HUDEP-2 (cell line): ENCODE data around the gene MEGF9.
A peak's percentile ranks its signal among the peaks of the same experiment; 100 is the strongest.

ENCODE experiments used
- DNase-seq, 76 experiments: peaks; one replicate each; lab custom pipeline; 2025; ENCODE audit not compliant: unreplicated experiment in 76 of 76; lab: John Stamatoyannopoulos, UW

MEGF9 gene

DNA sequence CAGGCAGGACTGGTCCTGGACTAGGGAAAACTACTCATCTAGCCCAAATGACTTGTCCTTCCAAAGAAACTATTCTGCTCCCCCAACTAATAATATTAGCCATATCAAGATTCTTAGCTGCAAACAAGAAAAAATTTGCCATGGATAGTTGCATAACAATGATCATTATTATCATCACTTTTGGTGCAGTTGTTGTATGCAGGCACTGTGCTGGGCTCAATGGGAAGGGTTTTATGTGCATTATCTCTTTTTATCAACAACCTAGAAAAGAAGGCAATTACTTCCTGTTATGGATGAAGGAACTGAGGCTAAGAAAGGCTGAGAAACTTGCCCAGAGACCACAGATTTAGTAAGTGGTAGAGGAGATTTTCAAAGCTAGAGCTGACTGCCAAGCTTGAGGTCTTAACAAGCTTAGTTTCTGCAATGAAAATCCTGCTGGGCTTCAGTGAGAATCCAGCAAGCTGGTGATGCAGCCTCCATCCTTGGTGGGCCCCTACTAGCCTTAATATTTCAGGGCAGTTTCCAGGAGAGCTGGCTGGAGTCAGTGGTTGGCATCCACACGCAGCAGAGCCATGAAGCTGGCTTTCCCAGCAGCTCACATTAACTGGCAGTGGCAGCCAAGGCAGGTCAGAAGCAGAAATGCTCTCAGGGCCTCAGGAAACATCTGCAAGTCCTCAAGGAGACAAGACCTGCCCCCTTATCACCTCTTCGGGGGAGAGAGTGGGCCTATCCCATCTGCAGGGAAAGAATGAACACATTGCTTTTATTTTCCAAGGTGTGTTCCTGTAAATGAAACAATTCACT, 20.5 kb upstream of the MEGF9 start:
- no peak for DNase-seq

DNA sequence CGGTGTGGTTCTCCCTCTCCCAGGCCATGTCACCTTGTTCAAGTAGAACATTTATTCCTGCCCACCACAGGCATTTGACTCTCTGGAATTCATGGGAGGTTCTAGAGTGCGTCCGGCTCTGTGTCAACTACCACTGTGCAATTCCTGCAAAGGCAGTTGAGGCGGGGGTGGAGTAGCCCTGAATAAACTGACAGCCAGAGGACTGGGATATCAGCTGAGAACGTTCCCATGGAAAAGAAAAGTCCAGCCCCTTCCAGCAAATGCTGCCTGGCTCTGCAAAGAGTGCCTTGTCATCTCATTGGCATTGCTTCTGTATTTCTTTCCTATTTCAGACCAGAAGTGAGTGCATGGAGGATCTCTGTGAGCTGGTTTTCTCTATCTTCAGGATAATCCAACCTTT, 18.9 kb upstream of the MEGF9 start:
- DNase-seq = no peak

DNA sequence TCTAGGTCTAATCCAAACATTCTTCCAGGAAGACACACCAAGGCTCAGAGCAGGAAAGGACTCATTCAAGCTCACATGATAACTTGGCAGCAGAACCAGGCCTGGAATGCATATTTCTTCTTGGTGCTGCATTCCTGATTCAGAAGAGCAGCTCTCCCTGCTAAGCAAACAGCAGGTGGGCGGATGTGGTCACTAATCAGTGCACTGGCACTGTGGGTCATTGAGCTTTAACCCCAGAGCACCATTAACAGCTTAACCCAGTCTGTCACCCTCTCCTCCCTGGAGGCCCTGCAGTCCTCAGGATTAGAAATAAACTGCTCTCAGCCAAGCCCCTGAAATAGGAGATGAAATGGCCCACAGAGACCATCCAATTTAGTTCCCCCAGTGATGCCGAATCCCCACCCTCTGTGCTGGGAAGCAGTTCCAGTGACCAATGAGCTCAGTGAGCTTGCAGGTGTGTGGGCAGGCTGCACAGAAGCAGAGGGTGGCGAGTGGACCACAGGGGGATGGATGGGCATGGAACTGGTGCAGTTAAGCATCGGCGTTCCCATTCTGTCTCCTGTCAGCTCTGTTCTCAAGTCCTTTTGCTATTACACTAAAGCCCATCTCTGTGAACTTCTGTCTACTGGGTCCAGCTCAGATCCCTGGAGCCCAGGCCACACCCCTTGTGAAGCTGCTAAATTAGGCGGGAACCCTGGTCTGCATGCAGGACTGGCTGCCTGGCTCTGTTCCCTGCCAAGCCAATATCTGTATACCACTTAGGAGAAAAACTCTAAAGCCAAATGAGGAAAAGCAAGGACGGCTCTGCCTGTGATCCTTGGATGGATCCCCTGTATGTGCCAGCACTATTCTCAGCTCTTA, 16.6 kb upstream of the MEGF9 start:
- DNase-seq = no peak

DNA sequence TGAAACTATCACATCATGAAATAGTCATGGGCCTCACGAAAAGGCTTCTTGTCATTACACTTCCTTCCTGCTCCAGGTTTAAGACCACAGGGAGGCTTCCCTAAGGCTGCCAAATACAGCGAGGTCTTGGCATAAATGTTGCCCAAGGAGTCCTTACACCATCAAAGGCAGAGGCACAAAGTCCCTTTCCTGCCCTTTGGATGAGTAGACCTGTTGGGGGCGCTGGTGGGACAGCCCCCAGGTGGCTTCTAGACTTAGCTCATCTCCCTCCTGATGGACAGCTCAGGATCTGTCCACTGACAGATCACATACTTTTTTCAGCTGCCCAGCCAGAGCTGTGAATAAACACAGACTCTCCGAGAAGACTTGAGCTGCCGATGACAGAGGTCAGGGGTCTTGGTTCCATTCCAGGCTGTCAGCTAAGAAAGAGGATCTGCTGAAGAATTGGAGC, 15.5 kb upstream of the MEGF9 start:
- no peak for DNase-seq

DNA sequence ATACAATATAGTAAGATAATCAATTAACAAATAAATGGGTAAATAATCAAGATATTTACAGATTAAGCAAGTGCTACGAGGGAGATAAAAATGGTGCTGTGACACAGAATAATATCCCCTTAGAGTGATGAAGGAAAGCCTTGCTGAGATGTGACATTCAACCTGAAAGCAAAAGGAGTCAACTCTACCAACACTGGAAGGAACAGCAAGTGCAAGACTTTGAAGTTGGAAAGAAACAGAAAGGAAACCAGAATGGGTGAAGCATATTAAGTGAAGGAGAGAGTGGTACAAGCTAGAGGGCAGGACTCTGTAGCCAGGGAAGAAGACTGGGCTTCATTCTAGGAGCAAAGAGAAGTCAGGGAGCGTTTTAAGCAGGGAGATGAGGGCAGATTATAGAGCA, 12.2 kb upstream of the MEGF9 start:
- DNase-seq = no peak

DNA sequence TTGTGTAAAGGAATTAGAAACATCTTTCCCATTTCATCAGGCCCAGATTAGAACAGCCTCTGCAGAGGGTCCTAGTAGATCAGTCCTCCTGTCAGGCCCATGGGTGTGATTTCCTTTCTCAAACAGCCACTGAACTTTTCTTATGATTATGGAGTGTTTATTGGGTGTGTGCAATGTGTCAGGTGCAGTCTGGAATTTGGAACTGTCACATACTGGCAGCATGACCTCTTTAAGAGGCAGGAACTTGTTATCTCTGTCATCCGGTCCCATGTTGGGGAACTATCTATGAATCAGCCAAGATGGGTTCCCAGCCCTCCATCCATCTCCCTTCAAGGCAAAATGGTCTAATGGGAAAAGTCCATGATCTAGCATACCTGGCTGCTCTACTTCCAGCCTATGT, 11.6 kb upstream of the MEGF9 start:
- DNase-seq = no peak

DNA sequence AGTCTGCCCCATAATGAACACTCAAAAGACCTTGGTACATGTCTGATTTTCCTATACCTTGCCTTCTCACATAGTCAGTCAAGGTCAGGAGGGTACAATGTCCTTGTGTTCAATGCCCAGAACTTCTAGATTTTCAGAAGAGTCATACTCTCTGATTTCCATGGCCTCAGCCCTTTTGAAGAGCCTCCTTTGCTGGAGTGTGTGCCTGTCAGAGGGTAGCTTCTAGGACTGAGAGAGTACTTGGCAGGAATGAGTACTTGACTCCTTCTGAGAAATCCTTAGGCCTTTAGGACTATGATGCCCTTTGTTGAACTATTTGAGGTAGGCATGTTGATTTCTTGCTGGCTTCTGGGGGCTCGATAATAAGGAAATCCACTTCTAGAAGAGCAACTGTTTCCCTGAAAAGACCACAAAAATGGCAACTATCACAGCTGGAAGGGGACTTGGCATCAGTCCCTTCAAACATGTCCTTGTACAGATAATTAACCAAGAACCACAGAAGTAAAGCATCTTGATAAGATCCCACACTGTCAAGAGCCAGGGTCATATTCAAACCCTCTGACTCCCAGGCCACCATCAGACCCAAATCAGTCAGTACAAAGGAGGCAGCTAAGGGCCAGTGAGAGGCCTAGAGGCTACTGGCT, 10.6 kb upstream of the MEGF9 start:
- peak in 16 of 76 experiments; percentile 3 to 61 (median 28) for DNase-seq

DNA sequence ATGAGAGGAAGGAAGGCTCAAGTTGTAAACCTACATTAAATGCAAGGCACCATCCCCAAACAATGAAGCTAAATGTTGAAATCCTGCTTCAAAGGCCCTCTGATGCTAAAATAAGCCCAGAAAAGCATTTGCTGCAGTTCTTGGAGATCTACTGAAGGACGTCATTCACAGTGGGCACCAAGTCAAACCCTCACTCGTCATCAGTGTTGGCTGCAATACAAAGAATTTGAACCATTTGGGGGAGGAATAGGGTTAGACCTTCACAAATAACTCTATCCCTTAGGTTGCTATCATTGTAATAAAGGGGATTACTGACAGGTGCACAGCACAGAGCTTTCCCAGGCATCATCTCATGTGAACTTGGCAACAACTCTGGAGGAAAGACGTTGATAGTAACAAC, 9.3 kb upstream of the MEGF9 start:
- DNase-seq = no peak

DNA sequence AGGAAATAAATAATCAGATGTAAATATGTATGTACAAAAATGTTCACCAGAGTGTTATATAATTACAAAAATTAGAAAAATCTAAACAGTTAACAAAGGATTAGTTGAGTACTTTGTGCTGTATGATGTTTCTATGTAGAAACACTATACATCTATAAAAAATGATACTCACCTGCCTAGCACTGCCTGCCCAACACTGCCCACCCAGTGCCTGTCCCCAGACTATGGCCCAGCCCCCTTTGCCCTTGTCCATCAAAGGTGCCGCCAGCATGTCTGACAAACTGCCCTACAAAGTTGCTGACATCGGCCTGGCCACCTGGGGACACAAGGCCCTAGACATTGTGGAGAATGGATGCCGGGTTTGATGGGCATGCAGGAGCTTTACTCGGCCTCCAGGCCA, 6.1 kb upstream of the MEGF9 start:
- DNase-seq = no peak

DNA sequence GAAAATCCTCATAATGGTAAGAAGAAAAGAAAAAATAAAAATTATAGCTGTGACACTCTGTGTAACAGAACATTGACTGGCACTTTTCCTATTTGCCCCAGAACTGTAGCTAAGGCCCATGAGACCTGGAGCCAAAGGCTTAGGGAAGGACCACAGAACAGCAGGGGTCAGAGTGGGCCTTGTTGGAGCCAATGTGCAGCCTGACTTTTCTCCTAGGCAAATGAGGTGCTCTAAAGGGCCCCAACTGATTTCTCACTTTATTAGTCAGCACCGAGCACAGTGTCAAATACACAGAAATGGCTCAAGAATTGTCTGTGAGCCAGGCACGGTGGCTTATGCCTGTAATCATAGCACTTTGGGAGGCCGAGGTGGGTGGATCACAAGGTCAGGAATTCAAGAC, 4.0 kb upstream of the MEGF9 start:
- no peak for DNase-seq

DNA sequence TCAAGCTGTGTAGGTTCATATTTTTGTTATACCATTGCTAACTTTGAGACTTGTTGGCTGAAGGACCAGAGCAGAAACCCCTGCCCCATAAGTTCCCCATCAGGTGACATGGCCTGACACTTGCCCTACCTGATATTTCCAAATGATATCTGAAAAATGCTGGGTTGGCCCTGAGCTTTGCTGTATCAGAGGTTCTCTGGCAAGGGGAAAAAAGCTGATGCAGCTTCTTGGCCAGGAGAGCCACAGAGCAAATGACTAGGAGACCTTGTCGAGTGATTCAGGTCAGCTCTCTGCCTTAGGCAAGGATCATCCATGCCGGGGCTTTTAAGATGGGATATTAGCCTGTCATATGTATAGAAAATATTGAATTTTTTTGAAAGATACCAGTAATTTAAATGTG, 2.9 kb upstream of the MEGF9 start:
- DNase-seq = no peak

DNA sequence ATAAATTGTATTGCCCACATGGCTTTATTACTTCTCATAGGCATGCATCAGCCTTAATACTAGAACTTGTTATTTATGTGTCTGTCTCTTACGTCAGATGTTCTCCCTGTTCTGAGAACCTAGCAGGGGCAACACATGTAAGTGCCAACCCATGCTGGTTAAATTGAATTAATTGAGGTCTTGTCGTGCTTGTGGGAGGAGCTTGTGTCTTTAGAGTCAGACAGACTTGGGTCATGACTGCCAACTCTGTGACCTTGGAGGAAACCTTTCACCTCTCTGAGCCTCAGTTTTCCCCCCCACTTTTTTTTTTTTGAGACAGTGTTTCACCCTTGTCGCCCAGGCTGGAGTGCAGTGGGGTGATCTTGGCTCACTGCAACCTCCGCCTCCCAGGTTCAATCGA, 2.2 kb upstream of the MEGF9 start:
- DNase-seq = no peak

DNA sequence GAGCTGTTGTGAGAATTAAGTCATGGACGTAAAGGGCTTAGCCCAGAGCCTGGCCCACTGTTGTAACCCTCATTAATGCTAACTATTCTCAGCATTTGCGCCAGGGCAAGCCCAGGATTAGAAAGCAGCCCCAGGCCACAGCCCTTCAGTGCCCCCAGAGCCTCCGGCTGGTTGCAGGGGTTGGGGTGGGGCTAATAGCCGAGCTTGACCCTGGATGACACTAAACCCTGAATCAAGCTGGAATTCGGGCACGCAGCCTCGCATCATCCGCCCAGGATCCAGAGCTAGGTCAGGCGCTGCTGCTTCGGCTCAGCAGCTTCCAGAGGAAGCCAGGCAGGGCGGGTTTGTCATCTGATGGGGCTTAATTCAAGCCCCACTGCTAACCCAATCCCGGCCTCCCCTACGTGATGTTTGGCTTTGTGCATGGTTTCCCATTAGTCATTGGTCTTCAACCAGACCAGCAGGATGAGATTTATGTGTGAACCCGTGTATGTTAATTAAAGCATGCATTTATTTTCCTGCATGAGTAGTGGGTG, 1.2 kb upstream of the MEGF9 start:
- no peak for DNase-seq

DNA sequence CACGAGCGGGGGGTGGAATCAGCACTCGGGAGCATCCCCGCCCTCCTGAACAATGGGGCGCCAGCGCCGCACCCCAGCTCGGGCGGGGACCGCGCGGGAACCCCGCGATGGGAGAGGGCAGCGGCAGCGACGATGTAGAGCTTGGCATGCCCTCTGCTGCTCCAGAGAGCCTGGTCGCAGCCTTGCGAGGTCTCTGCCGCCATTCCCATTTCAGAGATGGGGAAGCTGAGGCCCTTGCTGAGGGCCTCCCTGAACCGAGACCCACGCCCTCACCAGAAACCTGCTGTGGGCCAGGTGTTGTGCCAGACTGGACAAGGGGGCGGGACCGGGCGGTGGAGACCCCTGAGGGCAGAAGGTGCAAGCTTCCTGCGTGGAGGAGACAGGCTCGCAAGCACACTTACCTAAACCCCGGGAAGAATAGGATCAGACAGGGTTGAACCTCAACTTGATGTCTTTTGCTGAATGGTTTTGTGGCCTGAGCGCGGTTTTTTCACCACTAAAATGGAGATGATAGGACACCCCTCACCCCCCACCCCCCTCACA, 647 bp upstream of the MEGF9 start:
- DNase-seq = no peak

DNA sequence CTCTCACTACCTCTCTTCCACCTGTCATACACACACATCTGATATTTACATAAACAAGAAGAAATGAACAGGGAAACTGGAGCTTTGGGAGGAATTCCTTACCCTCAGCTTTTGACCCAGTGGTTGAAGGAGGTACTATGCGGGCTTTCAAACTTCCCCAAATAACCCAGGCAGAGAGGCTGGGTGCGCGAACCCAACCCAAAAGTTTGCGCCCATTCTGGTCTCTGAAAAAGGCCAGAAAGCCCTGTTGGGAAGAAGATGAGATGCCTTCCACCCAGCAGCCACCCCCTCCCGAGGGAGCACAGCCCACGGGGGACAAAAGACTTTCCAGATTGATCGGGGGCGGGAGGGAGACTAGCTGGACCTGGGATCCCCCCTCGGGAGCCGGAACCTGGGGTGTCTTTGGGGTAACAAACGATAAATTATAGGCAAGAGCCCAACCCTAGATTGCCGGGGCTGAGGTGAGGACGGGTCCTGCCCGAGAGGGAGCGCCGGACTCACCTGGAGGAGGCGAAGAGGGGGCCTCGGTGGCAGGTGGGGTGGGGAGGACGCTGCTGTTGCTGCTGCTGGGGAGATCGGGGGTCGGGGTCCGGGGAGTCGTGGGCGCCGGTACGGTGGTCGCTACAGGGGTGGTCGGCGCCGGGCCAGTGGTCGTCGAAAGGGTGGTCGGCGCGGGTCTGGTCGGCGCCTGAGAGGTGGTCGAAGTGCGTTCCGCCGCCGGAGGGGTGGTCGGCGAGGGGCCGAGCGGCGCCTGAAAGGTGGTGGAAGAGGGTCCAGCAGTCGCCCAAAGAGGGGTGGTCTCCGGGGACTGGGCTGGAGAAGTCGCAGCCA, 798 bp downstream of the MEGF9 start:
- DNase-seq = peak in 1 of 76 experiments; percentile 9

DNA sequence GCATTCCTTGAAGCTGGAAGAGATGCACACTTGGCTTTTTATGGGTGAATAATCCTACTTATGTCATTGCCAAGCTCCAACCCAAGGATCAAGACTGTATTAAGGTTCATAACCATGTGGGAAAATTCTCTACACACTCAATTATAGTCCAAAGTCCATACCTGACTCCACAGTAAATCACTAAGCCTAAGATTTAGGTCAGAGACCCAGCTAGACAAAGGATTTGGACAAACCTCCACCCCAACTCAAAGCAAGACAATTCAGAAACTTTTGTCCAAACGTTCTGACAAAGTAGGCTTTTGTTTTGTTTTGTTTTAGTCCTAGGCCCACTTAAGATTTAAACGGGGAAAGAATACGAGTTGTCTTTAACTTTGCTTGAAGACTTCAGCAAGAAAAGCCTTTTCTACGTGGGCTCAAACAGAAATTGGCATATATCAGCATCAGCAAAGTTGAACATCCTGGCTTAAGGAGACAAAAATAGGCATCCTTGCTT, 1.7 kb downstream of the MEGF9 start:
- DNase-seq = no peak

DNA sequence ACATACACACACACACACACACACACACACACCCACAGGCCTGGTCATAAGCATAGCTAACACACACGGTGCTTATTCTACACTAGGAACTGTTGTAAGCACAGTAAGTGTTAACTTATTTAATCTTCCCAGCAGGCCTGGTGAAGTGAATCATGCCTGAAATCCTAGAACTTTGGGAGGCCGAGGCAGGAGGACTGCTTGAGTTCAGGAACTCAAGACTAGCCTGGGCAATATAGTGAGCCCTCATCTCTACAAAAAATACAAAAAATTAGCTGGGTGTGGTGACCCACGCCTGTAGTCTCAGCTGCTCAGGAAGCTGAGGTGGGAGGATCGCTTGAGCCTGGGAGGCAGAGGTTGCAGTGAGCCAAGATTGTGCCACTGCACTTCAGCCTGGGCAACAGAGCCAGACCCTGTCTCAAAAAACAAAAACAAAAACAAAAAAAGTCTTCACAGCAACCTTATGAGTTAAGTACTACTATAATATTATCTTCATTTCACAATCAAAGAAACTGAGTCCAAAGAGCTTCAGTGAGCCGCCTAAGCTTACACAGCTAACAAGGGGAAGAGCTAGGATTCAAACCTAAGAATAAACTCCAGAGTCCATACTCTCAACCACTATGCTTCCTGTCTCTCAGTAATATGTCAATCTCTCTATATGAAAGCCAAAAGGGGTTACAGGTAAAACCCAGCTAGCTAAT, 2.3 kb downstream of the MEGF9 start:
- peak in 1 of 76 experiments; percentile 13 for DNase-seq

DNA sequence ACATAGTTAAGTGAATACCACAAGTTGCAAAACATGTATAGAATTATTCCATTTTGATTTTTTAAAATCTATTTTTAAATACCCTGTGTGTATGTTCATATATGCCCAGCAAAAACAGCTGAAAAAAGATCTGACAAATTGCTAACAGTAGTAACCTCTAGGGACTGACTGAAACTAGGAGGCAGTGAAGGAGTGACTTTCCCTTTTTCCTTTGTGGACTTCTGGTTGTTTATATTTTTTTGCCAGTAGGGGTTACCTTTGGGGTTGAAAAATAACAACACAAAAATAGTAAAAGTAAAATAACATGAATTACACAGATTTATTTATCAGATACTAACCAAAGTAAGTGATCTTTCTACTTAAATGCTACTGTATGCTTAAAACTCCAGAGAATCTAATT, 2.9 kb downstream of the MEGF9 start:
- DNase-seq = no peak
